B cell (primary cell): ENCODE data around the gene TNNI3. TPM values are rescaled to one million over a fixed set of nuclear protein-coding genes. Genes with fewer than 3 reads are reported as not detected.

ENCODE experiments used
- ATAC-seq: fragments of 200-7000 bp; cut with Tn5 transposase; one replicate; pipeline ENCODE4 v1.10.0; 2021; ENCODE audit warnings: low read depth, mild to moderate bottlenecking, moderate number of reproducible peaks, moderate library complexity
- CTCF ChIA-PET: fragments of 350-600 bp; sonication (Branson Sonifier 250); formaldehyde crosslinking; loops from one replicate; lab custom pipeline; 2021; ENCODE audit warnings: antibody characterized with exemption, inconsistent platforms; lab: Charles Lee
- POLR2A ChIA-PET: fragments of 350-600 bp; sonication (Branson Sonifier 250); formaldehyde crosslinking; loops from one replicate; lab custom pipeline; 2021; ENCODE audit warnings: antibody characterized with exemption; lab: Charles Lee
- DNase-seq: peaks from one replicate; pipeline ENCODE4 v3.0.0; 2013
- H2AFZ ChIP-seq: 2 replicates; pipeline ENCODE4 v1.6.1; 2012; ENCODE audit warnings: mild to moderate bottlenecking, low read depth, low read length; ENCODE audit not compliant: insufficient read depth, poor library complexity, severe bottlenecking
- H3K27ac ChIP-seq, 2 donors: 1 replicate in 1 of 2; 2 replicates in 1 of 2; pipeline ENCODE4 v1.5.1; 2012 to 2013; ENCODE audit warnings: low read length in 2 of 2, mild to moderate bottlenecking in 2 of 2, moderate library complexity in 1 of 2
- H3K27me3 ChIP-seq, 4 experiments: fragments of 200-600 bp in 1 of 4; sonication (generic) in 1 of 4; replicated peaks in 1 of 4; 1 replicate in 2 of 4; 2 replicates in 2 of 4; pipeline versions ENCODE4 v1.6.1 to v1.7.0; 2013 to 2016; ENCODE audit warnings: low read length in 3 of 4, mild to moderate bottlenecking in 2 of 4, mixed read lengths in 1 of 4, moderate library complexity in 1 of 4; ENCODE audit not compliant: insufficient read depth in 4 of 4, control insufficient read depth in 3 of 4; ENCODE audit errors: control extremely low read depth in 1 of 4
- H3K36me3 ChIP-seq, 2 experiments: replicated peaks in 1 of 2; 1 replicate in 1 of 2; 2 replicates in 1 of 2; pipeline versions ENCODE4 v1.6.1 to v1.7.1; 2013; ENCODE audit warnings: low read length in 1 of 2; ENCODE audit not compliant: insufficient read depth in 2 of 2, control insufficient read depth in 1 of 2; ENCODE audit errors: control extremely low read depth in 1 of 2, extremely low read depth in 1 of 2
- H3K4me1 ChIP-seq, 2 donors: fragments of 200-600 bp in 1 of 2; sonication (generic) in 1 of 2; 1 replicate in 1 of 2; 2 replicates in 1 of 2; pipeline versions ENCODE4 v1.5.1 to v1.6.1; 2013 to 2017; ENCODE audit warnings: low read length in 2 of 2; ENCODE audit not compliant: control insufficient read depth in 2 of 2, insufficient read depth in 2 of 2
- H3K4me2 ChIP-seq: replicated peaks from 2 replicates; pipeline ENCODE3; 2012; ENCODE audit warnings: mild to moderate bottlenecking, low read depth, low read length; ENCODE audit not compliant: poor library complexity, severe bottlenecking
- H3K4me3 ChIP-seq, 5 experiments: fragments of 200-600 bp in 1 of 5; sonication (generic) in 1 of 5; 1 replicate in 3 of 5; 2 replicates in 2 of 5; pipeline versions ENCODE4 v1.5.1 to v1.7.0; 2011 to 2016; ENCODE audit warnings: low read length in 4 of 5, mild to moderate bottlenecking in 4 of 5, low read depth in 2 of 5, control low read depth in 1 of 5, moderate library complexity in 1 of 5; ENCODE audit not compliant: insufficient read depth in 1 of 5; ENCODE audit errors: control extremely low read depth in 1 of 5, extremely low read depth in 1 of 5
- H3K79me2 ChIP-seq: fragments of 200-600 bp; sonication (generic); one replicate; pipeline ENCODE4 v1.6.0; 2016; ENCODE audit warnings: low read length; ENCODE audit not compliant: control insufficient read depth, insufficient read depth
- H3K9ac ChIP-seq: fragments of 200-600 bp; sonication (generic); 2 replicates; pipeline ENCODE4 v1.6.1; 2017; ENCODE audit warnings: mild to moderate bottlenecking, low read length, moderate library complexity
- H3K9me3 ChIP-seq, 3 donors: one replicate each; pipeline versions ENCODE4 v1.6.1 to v1.7.1; 2013; ENCODE audit warnings: low read length in 2 of 3; ENCODE audit not compliant: control insufficient read depth in 2 of 3, insufficient read depth in 1 of 3; ENCODE audit errors: control extremely low read depth in 1 of 3
- H4K20me1 ChIP-seq: 2 replicates; pipeline ENCODE4 v1.6.0; 2012; ENCODE audit warnings: mild to moderate bottlenecking, low read length; ENCODE audit not compliant: insufficient read depth, control insufficient read depth, poor library complexity, severe bottlenecking
- H3K27ac Mint-ChIP-seq: one replicate; pipeline ENCODE4 v1.8.0; 2021; ENCODE audit warnings: mixed read lengths
- H3K27me3 Mint-ChIP-seq: one replicate; pipeline ENCODE4 v1.8.0; 2021; ENCODE audit warnings: mixed read lengths
- H3K4me1 Mint-ChIP-seq: one replicate; pipeline ENCODE4 v1.8.0; 2021; ENCODE audit warnings: mixed read lengths
- H3K4me3 Mint-ChIP-seq: one replicate; pipeline ENCODE4 v1.8.0; 2021; ENCODE audit warnings: mixed read lengths
- H3K9me3 Mint-ChIP-seq: one replicate; pipeline ENCODE4 v1.8.0; 2022; ENCODE audit warnings: mixed read lengths; ENCODE audit not compliant: insufficient read depth
- EZH2 ChIP-seq: IDR thresholded peaks from 2 replicates; pipeline ENCODE4 v1.6.1; 2012; ENCODE audit warnings: borderline replicate concordance, low read depth, mild to moderate bottlenecking, moderate library complexity, low read length; ENCODE audit not compliant: insufficient read depth, poor library complexity, severe bottlenecking
- WGBS: methylation state at CpG from one replicate; pipeline ENCODE4 v1.1.5; 2013; ENCODE audit warnings: missing lambda C conversion rate; ENCODE audit not compliant: insufficient coverage; 5-methylcytosine and 5-hydroxymethylcytosine counted together
- intact Hi-C: fragments of 100-400 bp; cut with micrococcal nuclease; formaldehyde crosslinking; loops from one replicate; pipeline ENCODE4 v1.10.0; 2022
- polyA plus RNA-seq: library from polyadenylated mRNA; depleted of rRNA; stranded (reverse); fragments of >200 nt; gene quantifications from 2 replicates; pipeline ENCODE4 v1.2.3, GENCODE V29; 2012
- total RNA-seq, 2 donors: library from RNA; stranded (reverse); fragments of 120-200 nt in 1 of 2; gene quantifications; 1 replicate in 1 of 2; 2 replicates in 1 of 2; pipeline versions ENCODE4 v1.2.3 to v1.2.4, GENCODE V29; 2013 to 2022
- TF ChIP-seq, protein P1 (sequence below): fragments of 200-600 bp; IDR thresholded peaks from one replicate; pipeline ENCODE4 v1.8.0; 2022; ENCODE audit warnings: antibody characterized with exemption, mild to moderate bottlenecking

TNNI3 gene
- total and polyA plus RNA-seq, 2 donors (not counting 1 experiment from before 2014, with no cell fraction given), result not detected

DNA sequence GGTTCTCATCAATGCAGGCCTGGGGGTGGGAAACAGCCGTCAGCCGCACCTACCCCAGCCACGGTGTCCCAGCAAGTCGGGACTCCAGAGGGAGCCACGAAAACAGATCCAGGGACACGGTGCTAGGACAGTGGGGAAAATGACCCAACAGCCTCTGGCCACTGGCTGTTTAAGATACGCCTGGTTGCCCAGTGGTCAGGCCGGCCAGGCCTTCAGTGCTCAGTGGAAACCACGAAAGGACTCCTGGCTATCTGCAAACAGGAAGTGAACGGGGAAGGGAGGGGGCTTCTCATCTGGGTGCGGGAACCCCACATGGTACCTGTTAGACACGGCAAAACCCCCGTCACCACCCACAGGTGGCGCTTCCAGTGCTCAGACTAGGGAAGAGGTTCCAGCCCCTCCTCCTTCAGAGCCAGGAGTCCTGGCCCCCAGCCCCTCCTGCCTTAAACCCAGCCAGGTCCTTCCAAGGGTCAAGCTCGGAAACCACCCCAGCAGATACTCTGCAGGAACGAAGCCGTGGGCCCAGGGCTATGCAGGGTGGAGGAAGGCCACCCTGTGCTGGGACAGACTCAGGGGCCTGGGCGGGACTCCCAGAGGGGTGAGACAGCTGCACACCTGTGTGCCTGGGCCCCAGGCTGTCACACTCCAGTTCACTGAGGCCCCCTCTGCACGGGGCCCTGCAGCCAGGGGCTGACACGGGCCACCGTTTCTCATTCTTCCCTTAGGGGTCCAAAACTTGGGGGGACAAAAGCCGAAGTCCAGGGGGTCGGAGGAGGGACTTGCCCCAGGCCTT is 44.6 kb downstream of the TNNI3 start:
- TF ChIP-seq EZH2, result no peak
- TF ChIP-seq, protein P1, sequence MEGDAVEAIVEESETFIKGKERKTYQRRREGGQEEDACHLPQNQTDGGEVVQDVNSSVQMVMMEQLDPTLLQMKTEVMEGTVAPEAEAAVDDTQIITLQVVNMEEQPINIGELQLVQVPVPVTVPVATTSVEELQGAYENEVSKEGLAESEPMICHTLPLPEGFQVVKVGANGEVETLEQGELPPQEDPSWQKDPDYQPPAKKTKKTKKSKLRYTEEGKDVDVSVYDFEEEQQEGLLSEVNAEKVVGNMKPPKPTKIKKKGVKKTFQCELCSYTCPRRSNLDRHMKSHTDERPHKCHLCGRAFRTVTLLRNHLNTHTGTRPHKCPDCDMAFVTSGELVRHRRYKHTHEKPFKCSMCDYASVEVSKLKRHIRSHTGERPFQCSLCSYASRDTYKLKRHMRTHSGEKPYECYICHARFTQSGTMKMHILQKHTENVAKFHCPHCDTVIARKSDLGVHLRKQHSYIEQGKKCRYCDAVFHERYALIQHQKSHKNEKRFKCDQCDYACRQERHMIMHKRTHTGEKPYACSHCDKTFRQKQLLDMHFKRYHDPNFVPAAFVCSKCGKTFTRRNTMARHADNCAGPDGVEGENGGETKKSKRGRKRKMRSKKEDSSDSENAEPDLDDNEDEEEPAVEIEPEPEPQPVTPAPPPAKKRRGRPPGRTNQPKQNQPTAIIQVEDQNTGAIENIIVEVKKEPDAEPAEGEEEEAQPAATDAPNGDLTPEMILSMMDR, result peak; percentile 13
- CTCF ChIA-PET, result no interaction called here
- H3K4me3 Mint-ChIP-seq, result no peak overlapping the region
- H4K20me1 ChIP-seq, result peaks cover 71% of the 10 kb centered on the region
- H3K79me2 ChIP-seq, result peaks cover 46% of the 10 kb centered on the region
- peaks cover 0 to 22% of the 10 kb centered on the region in 2 experiments for H3K36me3 ChIP-seq
- no peaks in the 10 kb centered on the region for H3K27me3 Mint-ChIP-seq
- peaks cover 6 to 37% of the 10 kb centered on the region in 2 donors for H3K4me1 ChIP-seq
- POLR2A ChIA-PET, result interaction anchor here (0.5 to 0.6 kb wide), 2 partner anchors 9 to 55 kb away, joined by 4 to 7 read pairs; no protein-coding TSS in a partner anchor
- peak overlapping the region in 1 of 2 donors; percentile 39 for H3K27ac ChIP-seq
- H3K27ac Mint-ChIP-seq, result peak overlapping the region; percentile 32
- peak overlapping the region; percentile 12 for H3K4me2 ChIP-seq
- intact Hi-C loops, result loop anchor here (10.0 kb wide), 3 partner anchors 108 to 998 kb away; partner anchors contain the start of genes PRPF31 and TFPT
- H2AFZ ChIP-seq, result no peak overlapping the region
- H3K4me3 ChIP-seq, result no peak overlapping the region
- H3K9me3 ChIP-seq, result no peaks in the 10 kb centered on the region
- DNase-seq (peak; percentile 42), ATAC-seq (no peak)
- H3K9me3 Mint-ChIP-seq, result no peaks in the 10 kb centered on the region
- peaks cover 39% of the 10 kb centered on the region for H3K4me1 Mint-ChIP-seq
- H3K27me3 ChIP-seq, result no peaks in the 10 kb centered on the region
- no peak overlapping the region for H3K9ac ChIP-seq
- 80% methylated on average over 19 of the region's 23 CpGs for WGBS

DNA sequence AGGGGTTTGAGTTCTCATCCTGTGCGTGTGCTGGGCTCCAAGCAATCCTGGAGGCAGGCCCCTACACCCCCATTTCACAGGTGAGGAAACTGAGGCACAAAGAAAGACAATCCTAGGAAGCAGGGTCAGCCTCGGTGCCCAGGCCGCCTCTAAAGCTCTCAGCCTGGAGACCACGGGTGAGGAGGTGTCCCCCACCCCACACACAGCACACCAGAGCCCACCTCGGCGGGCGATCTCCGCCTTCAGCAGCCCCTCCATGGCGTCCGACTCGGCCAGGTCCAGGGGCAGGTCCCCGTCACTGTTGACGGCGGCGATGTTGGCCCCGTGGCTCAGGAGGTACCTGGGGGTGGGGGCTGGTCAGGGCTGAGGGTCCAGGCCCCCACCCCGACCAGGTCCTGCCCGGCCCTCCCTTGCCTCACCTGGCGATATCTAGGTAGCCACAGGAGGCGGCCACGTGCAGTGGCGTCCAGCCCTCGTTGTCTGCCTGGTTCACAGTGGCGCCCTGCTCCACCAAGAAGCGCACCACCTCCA is 45.2 kb downstream of the TNNI3 start:
- ChIA-PET POLR2A (no interaction called here), CTCF (no interaction called here)
- H3K4me1 Mint-ChIP-seq, result peaks cover 35% of the 10 kb centered on the region
- Histone ChIP-seq H3K36me3 (peaks cover 0 to 22% of the 10 kb centered on the region in 2 experiments), H3K27ac (no peak overlapping the region), H4K20me1 (peaks cover 71% of the 10 kb centered on the region), H3K27me3 (no peaks in the 10 kb centered on the region), H3K4me3 (no peak overlapping the region), H3K4me1 (peaks cover 6 to 36% of the 10 kb centered on the region in 2 donors), H3K4me2 (no peak overlapping the region), H3K79me2 (peaks cover 43% of the 10 kb centered on the region), H2AFZ (no peak overlapping the region), H3K9ac (no peak overlapping the region), H3K9me3 (no peaks in the 10 kb centered on the region)
- no peak for TF ChIP-seq EZH2
- TF ChIP-seq, protein P1, result no peak
- intact Hi-C loops, result loop anchor here (10.0 kb wide), 3 partner anchors 108 to 998 kb away; partner anchors contain the start of genes PRPF31 and TFPT
- no peak overlapping the region for H3K27ac Mint-ChIP-seq
- no peaks in the 10 kb centered on the region for H3K27me3 Mint-ChIP-seq
- DNase-seq (no peak), ATAC-seq (no peak)
- no peaks in the 10 kb centered on the region for H3K9me3 Mint-ChIP-seq
- WGBS, result 93% methylated on average over 18 of the region's 25 CpGs
- no peak overlapping the region for H3K4me3 Mint-ChIP-seq
